H9 (cell line): Measurements from ENCODE around the gene AVL9. TPM values are rescaled to one million over a fixed set of nuclear protein-coding genes. Genes with fewer than 3 reads are reported as not detected.
"Not testable (repeated sequence)": the region's sequence is repeated elsewhere in the genome, so short reads cannot be mapped to it uniquely, and the experiment has no call there.

Experiments
- DNase-seq: peaks from one replicate; pipeline ENCODE4 v3.0.0-alpha.2; 2017
- H2AFZ ChIP-seq: one replicate; pipeline ENCODE4 v1.6.1; 2013; ENCODE audit warnings: mild to moderate bottlenecking, low read length, control low read depth, moderate library complexity
- H2AK5ac ChIP-seq: 2 replicates; pipeline ENCODE4 v1.6.1; 2013; ENCODE audit warnings: low read length, control low read depth, mixed read lengths; ENCODE audit not compliant: insufficient read length
- H2BK120ac ChIP-seq: one replicate; pipeline ENCODE4 v1.6.1; 2013; ENCODE audit warnings: low read depth, mild to moderate bottlenecking, low read length, control low read depth, inconsistent platforms; ENCODE audit not compliant: poor library complexity, severe bottlenecking
- H2BK12ac ChIP-seq: 2 replicates; pipeline ENCODE4 v1.6.1; 2013; ENCODE audit warnings: low read length, control low read depth, mixed read lengths, low read depth; ENCODE audit not compliant: insufficient read length
- H2BK15ac ChIP-seq: 2 replicates; pipeline ENCODE4 v1.6.1; 2013; ENCODE audit warnings: low read depth, low read length, control low read depth
- H2BK20ac ChIP-seq: one replicate; pipeline ENCODE4 v1.6.1; 2013; ENCODE audit warnings: low read depth, mild to moderate bottlenecking, low read length, control low read depth, inconsistent platforms; ENCODE audit not compliant: poor library complexity, severe bottlenecking
- H2BK5ac ChIP-seq: 2 replicates; pipeline ENCODE4 v1.6.1; 2013; ENCODE audit warnings: low read length, control low read depth, mixed read lengths; ENCODE audit not compliant: insufficient read length
- H3K14ac ChIP-seq: 2 replicates; pipeline ENCODE4 v1.6.1; 2013; ENCODE audit warnings: low read length, control low read depth; ENCODE audit not compliant: insufficient read depth
- H3K18ac ChIP-seq: 2 replicates; pipeline ENCODE4 v1.6.1; 2013; ENCODE audit warnings: low read depth, mild to moderate bottlenecking, mixed read lengths, low read length, control low read depth; ENCODE audit not compliant: insufficient read length
- H3K23ac ChIP-seq: 2 replicates; pipeline ENCODE4 v1.6.1; 2013; ENCODE audit warnings: low read length, control low read depth, mixed read lengths, low read depth; ENCODE audit not compliant: insufficient read length
- H3K23me2 ChIP-seq: 2 replicates; pipeline ENCODE4 v1.6.1; 2013; ENCODE audit warnings: low read depth, mild to moderate bottlenecking, mixed read lengths, low read length, control low read depth; ENCODE audit not compliant: insufficient read length, poor library complexity, severe bottlenecking
- H3K27ac ChIP-seq: 2 replicates; pipeline ENCODE4 v1.5.1; 2013; ENCODE audit warnings: low read length, control low read depth, mixed read lengths, low read depth; ENCODE audit not compliant: insufficient read length
- H3K27me3 ChIP-seq: 2 replicates; pipeline ENCODE4 v1.6.1; 2013; ENCODE audit warnings: low read length, control low read depth, inconsistent platforms; ENCODE audit not compliant: insufficient read depth
- H3K4ac ChIP-seq: 2 replicates; pipeline ENCODE4 v1.6.1; 2013; ENCODE audit warnings: low read depth, mild to moderate bottlenecking, control low read depth, inconsistent platforms, low read length, moderate library complexity
- H3K4me1 ChIP-seq: 2 replicates; pipeline ENCODE4 v1.6.1; 2013; ENCODE audit warnings: low read length, control low read depth, inconsistent platforms; ENCODE audit not compliant: insufficient read depth
- H3K4me2 ChIP-seq: 2 replicates; pipeline ENCODE4 v1.6.1; 2013; ENCODE audit warnings: low read length, control low read depth, mixed read lengths; ENCODE audit not compliant: insufficient read length, insufficient read depth
- H3K56ac ChIP-seq: 2 replicates; pipeline ENCODE4 v1.6.1; 2013; ENCODE audit warnings: low read depth, mild to moderate bottlenecking, mixed read lengths, low read length, control low read depth; ENCODE audit not compliant: insufficient read length
- H3K79me1 ChIP-seq: 2 replicates; pipeline ENCODE4 v1.6.1; 2013; ENCODE audit warnings: low read depth, mild to moderate bottlenecking, moderate library complexity, low read length, control low read depth, inconsistent platforms; ENCODE audit not compliant: insufficient read depth, poor library complexity, severe bottlenecking
- H3K79me2 ChIP-seq: 2 replicates; pipeline ENCODE4 v1.6.1; 2013; ENCODE audit warnings: low read length, control low read depth, inconsistent platforms; ENCODE audit not compliant: insufficient read depth
- H3K9ac ChIP-seq: 2 replicates; pipeline ENCODE4 v1.6.1; 2013; ENCODE audit warnings: low read length, control low read depth, mixed read lengths; ENCODE audit not compliant: insufficient read length; ENCODE audit errors: extremely low read depth
- H3K9me3 ChIP-seq: one replicate; pipeline ENCODE4 v1.6.1; 2013; ENCODE audit warnings: low read depth, low read length, inconsistent platforms; ENCODE audit not compliant: control insufficient read depth
- H3T11ph ChIP-seq: one replicate; pipeline ENCODE4 v1.6.1; 2013; ENCODE audit warnings: mild to moderate bottlenecking, low read length, control low read depth, inconsistent platforms
- H4K20me1 ChIP-seq: one replicate; pipeline ENCODE4 v1.6.1; 2013; ENCODE audit not compliant: control insufficient read depth, insufficient read length, insufficient read depth
- H4K5ac ChIP-seq: 2 replicates; pipeline ENCODE4 v1.6.1; 2013; ENCODE audit warnings: low read depth, mild to moderate bottlenecking, mixed read lengths, low read length, control low read depth; ENCODE audit not compliant: insufficient read length
- H4K8ac ChIP-seq: replicated peaks from 2 replicates; pipeline ENCODE4 v1.6.1; 2013; ENCODE audit warnings: low read length, control low read depth, mixed read lengths, low read depth; ENCODE audit not compliant: insufficient read length
- H4K91ac ChIP-seq: 2 replicates; pipeline ENCODE4 v1.6.1; 2013; ENCODE audit warnings: low read depth, mild to moderate bottlenecking, moderate library complexity, mixed read lengths, low read length, control low read depth; ENCODE audit not compliant: insufficient read length
- H3K27ac Mint-ChIP-seq, 3 experiments: 2 replicates in 2 of 3; 3 replicates in 1 of 3; pipeline ENCODE4 v1.8.0; 2020 to 2021; ENCODE audit warnings: mixed read lengths in 3 of 3, mild to moderate bottlenecking in 1 of 3, moderate library complexity in 1 of 3
- H3K27me3 Mint-ChIP-seq: 2 replicates; pipeline ENCODE4 v1.8.0; 2021; ENCODE audit warnings: low read depth, mild to moderate bottlenecking, moderate library complexity, mixed read lengths
- H3K36me3 Mint-ChIP-seq, 3 experiments: 2 replicates in 2 of 3; 3 replicates in 1 of 3; pipeline ENCODE4 v1.8.0; 2020 to 2021; ENCODE audit warnings: low read depth in 3 of 3, mixed read lengths in 3 of 3; ENCODE audit not compliant: insufficient read depth in 1 of 3
- H3K4me1 Mint-ChIP-seq, 2 experiments: 2 replicates each; pipeline ENCODE4 v1.8.0; 2020; ENCODE audit warnings: mixed read lengths in 2 of 2
- H3K4me3 Mint-ChIP-seq, 2 experiments: 2 replicates in 1 of 2; 3 replicates in 1 of 2; pipeline ENCODE4 v1.8.0; 2020 to 2021; ENCODE audit warnings: mild to moderate bottlenecking in 2 of 2, mixed read lengths in 2 of 2, moderate library complexity in 1 of 2
- H3K9me3 Mint-ChIP-seq, 2 experiments: 2 replicates in 1 of 2; 3 replicates in 1 of 2; pipeline ENCODE4 v1.8.0; 2020; ENCODE audit warnings: mild to moderate bottlenecking in 2 of 2, mixed read lengths in 2 of 2, moderate library complexity in 1 of 2
- WGBS: extraction: QIAGEN DNeasy Blood & Tissue Kit; methylation state at CpG from one replicate; pipeline ENCODE4 v1.1.7; 2013; ENCODE audit warnings: missing lambda C conversion rate, low lambda C conversion rate, mixed read lengths; ENCODE audit not compliant: insufficient read length; ENCODE audit errors: extremely low coverage; 5-methylcytosine and 5-hydroxymethylcytosine counted together
- total RNA-seq: library from RNA; stranded (reverse); gene quantifications from 2 replicates; pipeline ENCODE4 v1.2.1, GENCODE V29; 2021

The AVL9 gene
- total RNA-seq, 1 experiment from 2014 or later, result 38.7 TPM

GRCh38 chr7:32633446-32633845 lies 138.2 kb downstream of the AVL9 start:
- not testable (repeated sequence) for H2BK120ac ChIP-seq, H3K4me3 Mint-ChIP-seq, H2BK12ac ChIP-seq, H3K9me3 Mint-ChIP-seq, H3K4ac ChIP-seq, H3K9ac ChIP-seq, H3K79me2 ChIP-seq, H2BK5ac ChIP-seq, H2AFZ ChIP-seq, H2BK15ac ChIP-seq, H4K91ac ChIP-seq, H3K14ac ChIP-seq, H3K4me2 ChIP-seq, H3K27me3 ChIP-seq, H3K9me3 ChIP-seq, DNase-seq, H3K23ac ChIP-seq, H4K20me1 ChIP-seq, H2AK5ac ChIP-seq, H3K79me1 ChIP-seq, H3K36me3 Mint-ChIP-seq, H3K27ac ChIP-seq, H3K4me1 ChIP-seq, H3K56ac ChIP-seq, H3K27me3 Mint-ChIP-seq, H3K23me2 ChIP-seq, H3K4me1 Mint-ChIP-seq, H4K5ac ChIP-seq, H4K8ac ChIP-seq, H3K18ac ChIP-seq, H2BK20ac ChIP-seq, H3T11ph ChIP-seq
- peak overlapping the region in 1 of 3 experiments; percentile 84; a peak in 2 of 7 replicates for H3K27ac Mint-ChIP-seq
- no CpG with 5 or more reads among the region's 1 CpG for WGBS

DNA sequence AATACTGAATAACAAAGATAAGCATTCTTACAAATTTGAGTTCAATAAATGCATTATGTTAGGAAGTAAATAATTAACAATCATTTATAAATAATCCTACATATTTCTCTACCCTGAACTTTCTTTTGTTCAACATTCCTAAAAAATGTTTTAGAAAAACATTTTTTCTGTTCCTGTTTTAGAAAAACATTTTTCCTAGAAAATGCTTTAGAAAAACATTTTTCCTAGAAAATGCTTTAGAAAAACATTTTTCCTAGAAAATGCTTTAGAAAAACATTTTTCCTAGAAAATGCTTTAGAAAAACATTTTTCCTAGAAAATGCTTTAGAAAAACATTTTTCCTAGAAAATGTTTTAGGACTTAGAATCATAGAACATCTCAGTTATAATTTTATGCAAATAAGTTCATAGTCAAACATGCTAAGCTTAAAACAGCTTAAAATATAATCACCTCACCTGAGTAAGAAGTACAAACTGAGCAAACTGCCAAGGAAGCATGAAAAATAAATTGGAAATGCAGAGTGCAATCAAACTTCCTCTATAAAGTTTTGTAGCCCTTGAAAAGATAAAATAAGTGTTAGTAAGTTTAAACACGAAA lies 139.6 kb downstream of the AVL9 start:
- H3K4me3 Mint-ChIP-seq, H3K4ac ChIP-seq, H3K18ac ChIP-seq, H2BK15ac ChIP-seq, H3K23ac ChIP-seq, H2BK5ac ChIP-seq, H2AK5ac ChIP-seq, H2BK20ac ChIP-seq, DNase-seq, H3K4me1 Mint-ChIP-seq, H3K36me3 Mint-ChIP-seq, H3K56ac ChIP-seq, H3K79me2 ChIP-seq, H3K27me3 ChIP-seq, H2BK12ac ChIP-seq, H3K27ac Mint-ChIP-seq, H2BK120ac ChIP-seq, H3T11ph ChIP-seq, H3K23me2 ChIP-seq, H3K27me3 Mint-ChIP-seq, H3K4me2 ChIP-seq, H3K4me1 ChIP-seq, H3K9me3 Mint-ChIP-seq, H4K20me1 ChIP-seq, H4K8ac ChIP-seq, H3K9me3 ChIP-seq, H3K14ac ChIP-seq, H3K9ac ChIP-seq, H4K5ac ChIP-seq, H2AFZ ChIP-seq, H3K79me1 ChIP-seq, H3K27ac ChIP-seq, H4K91ac ChIP-seq: not testable (repeated sequence)
- no CpG with 5 or more reads among the region's 1 CpG for WGBS
